GM19395 (cell line): Measurements from ENCODE around the gene PFDN6.
A peak's percentile ranks its signal among the peaks of the same experiment; 100 is the strongest.
"Not testable (repeated sequence)": the region's sequence is repeated elsewhere in the genome, so short reads cannot be mapped to it uniquely, and the experiment has no call there.

Source experiments
- ATAC-seq: cut with Tn5 transposase; IDR thresholded peaks from one replicate; pipeline ENCODE4 v1.9.1; 2021; ENCODE audit warnings: mild to moderate bottlenecking, moderate library complexity; ENCODE audit not compliant: unreplicated experiment

PFDN6 gene

GRCh38 chr6:33288921-33289783 is at the start of gene PFDN6, which contains the start of gene WDR46:
Gene PFDN6, plus strand, starts transcription at chr6:33289601. Its CDS starts 256 bp downstream, at chr6:33289857.
Gene WDR46, minus strand, starts transcription at chr6:33289239. Its CDS starts 69 bp downstream, at chr6:33289170.
- ATAC-seq = peak; percentile 88

GRCh38 chr6:33241968-33242367 is 47.4 kb upstream of the PFDN6 start:
- ATAC-seq = no peak

- no peak for ATAC-seq
These were observed 45.9 kb upstream of the PFDN6 start for GRCh38 chr6:33243476-33243875.

GRCh38 chr6:33247977-33248642 is 41.3 kb upstream of the PFDN6 start:
- peak; percentile 49 for ATAC-seq

GRCh38 chr6:33248643-33248931 is 40.8 kb upstream of the PFDN6 start:
- ATAC-seq = peak; percentile 11

- ATAC-seq = peak; percentile 88
These were observed 40.3 kb upstream of the PFDN6 start for GRCh38 chr6:33248932-33249731.

- no peak for ATAC-seq
These were observed 39.4 kb upstream of the PFDN6 start for GRCh38 chr6:33249732-33250630.

- ATAC-seq = no peak
These were observed 38.7 kb upstream of the PFDN6 start for GRCh38 chr6:33250731-33251130.

GRCh38 chr6:33251395-33252012 is 37.9 kb upstream of the PFDN6 start:
- no peak for ATAC-seq

GRCh38 chr6:33252759-33253158 is 36.6 kb upstream of the PFDN6 start:
- ATAC-seq = no peak

- no peak for ATAC-seq
These were observed 34.8 kb upstream of the PFDN6 start for GRCh38 chr6:33254591-33254990.

GRCh38 chr6:33259032-33259431 is 30.4 kb upstream of the PFDN6 start:
- no peak for ATAC-seq

GRCh38 chr6:33262490-33262889 is 26.9 kb upstream of the PFDN6 start:
- ATAC-seq = not testable (repeated sequence)

GRCh38 chr6:33264015-33264414 is 25.4 kb upstream of the PFDN6 start:
- no peak for ATAC-seq

- peak; percentile 4 for ATAC-seq
These were observed 18.3 kb upstream of the PFDN6 start for GRCh38 chr6:33271117-33271467.

GRCh38 chr6:33271468-33272274 is 17.7 kb upstream of the PFDN6 start, which contains the start of the genes RPS18 and VPS52:
Gene RPS18, plus strand, starts transcription at chr6:33272075. Its CDS starts 45 bp downstream, at chr6:33272120.
Gene VPS52, minus strand, starts transcription at chr6:33271876. Its CDS starts 201 bp downstream, at chr6:33271675.
- ATAC-seq = peak; percentile 83

GRCh38 chr6:33272275-33273128 is 16.9 kb upstream of the PFDN6 start:
- ATAC-seq = peak; percentile 7
